DOHH2 (cell line): ENCODE measurements around the gene NEDD4L.

Experiments
- EZH2phosphoT487 ChIP-seq: fragments of 200-600 bp; sonication (generic); IDR thresholded peaks from 2 replicates; pipeline ENCODE4 v1.6.1; 2017; ENCODE audit warnings: borderline replicate concordance, mild to moderate bottlenecking, antibody characterized with exemption, low read length, moderate library complexity, mixed read lengths
- TF ChIP-seq, protein P1 (sequence below): fragments of 200-600 bp; sonication (generic); IDR thresholded peaks from one replicate; pipeline ENCODE4 v1.5.1; 2014; ENCODE audit warnings: antibody characterized with exemption, mild to moderate bottlenecking, low read depth, low read length; ENCODE audit not compliant: poor library complexity, severe bottlenecking

DNA sequence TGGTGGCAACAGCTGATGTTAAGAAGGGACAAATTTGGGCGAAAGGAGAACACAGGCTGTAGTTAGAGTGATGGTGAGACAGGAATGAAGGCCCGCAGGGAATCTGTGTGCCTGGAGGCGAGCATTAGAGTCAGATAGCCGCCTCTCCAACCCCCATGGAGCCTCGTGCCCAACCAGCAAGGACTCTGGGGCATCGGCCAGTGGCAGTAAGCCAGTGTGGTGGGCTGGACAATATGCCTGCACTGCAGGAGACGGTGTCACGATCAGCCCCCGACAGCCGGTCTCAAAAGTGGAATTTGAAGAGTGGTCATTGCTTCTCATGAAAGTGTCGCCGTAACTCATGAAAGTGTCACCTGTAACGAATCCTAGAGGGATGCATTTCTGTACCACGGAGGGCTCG, 335.4 kb downstream of the NEDD4L start:
- TF ChIP-seq, protein P1, sequence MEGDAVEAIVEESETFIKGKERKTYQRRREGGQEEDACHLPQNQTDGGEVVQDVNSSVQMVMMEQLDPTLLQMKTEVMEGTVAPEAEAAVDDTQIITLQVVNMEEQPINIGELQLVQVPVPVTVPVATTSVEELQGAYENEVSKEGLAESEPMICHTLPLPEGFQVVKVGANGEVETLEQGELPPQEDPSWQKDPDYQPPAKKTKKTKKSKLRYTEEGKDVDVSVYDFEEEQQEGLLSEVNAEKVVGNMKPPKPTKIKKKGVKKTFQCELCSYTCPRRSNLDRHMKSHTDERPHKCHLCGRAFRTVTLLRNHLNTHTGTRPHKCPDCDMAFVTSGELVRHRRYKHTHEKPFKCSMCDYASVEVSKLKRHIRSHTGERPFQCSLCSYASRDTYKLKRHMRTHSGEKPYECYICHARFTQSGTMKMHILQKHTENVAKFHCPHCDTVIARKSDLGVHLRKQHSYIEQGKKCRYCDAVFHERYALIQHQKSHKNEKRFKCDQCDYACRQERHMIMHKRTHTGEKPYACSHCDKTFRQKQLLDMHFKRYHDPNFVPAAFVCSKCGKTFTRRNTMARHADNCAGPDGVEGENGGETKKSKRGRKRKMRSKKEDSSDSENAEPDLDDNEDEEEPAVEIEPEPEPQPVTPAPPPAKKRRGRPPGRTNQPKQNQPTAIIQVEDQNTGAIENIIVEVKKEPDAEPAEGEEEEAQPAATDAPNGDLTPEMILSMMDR, result no peak
- no peak for TF ChIP-seq EZH2phosphoT487
